ENCODE data around the gene TPD52L1. TPM values are rescaled to one million over a fixed set of nuclear protein-coding genes. Genes with fewer than 3 reads are reported as not detected.

The TPD52L1 gene
- total and polyA plus RNA-seq, 2 experiments from 2014 or later = 22.8 to 24.0 TPM

- peak; percentile 78 for ATAC-seq
- no peak for TF ChIP-seq NANOG (IDR thresholded peaks at IDR 0.05; ENCODE audit: borderline replicate concordance)
- no peak for TF ChIP-seq EZH2 (IDR thresholded peaks at IDR 0.05; ENCODE audit: low read depth, unreplicated experiment)
- TF ChIP-seq ETS1 (IDR thresholded peaks at IDR 0.05) = no peak
- TF ChIP-seq, protein P1, sequence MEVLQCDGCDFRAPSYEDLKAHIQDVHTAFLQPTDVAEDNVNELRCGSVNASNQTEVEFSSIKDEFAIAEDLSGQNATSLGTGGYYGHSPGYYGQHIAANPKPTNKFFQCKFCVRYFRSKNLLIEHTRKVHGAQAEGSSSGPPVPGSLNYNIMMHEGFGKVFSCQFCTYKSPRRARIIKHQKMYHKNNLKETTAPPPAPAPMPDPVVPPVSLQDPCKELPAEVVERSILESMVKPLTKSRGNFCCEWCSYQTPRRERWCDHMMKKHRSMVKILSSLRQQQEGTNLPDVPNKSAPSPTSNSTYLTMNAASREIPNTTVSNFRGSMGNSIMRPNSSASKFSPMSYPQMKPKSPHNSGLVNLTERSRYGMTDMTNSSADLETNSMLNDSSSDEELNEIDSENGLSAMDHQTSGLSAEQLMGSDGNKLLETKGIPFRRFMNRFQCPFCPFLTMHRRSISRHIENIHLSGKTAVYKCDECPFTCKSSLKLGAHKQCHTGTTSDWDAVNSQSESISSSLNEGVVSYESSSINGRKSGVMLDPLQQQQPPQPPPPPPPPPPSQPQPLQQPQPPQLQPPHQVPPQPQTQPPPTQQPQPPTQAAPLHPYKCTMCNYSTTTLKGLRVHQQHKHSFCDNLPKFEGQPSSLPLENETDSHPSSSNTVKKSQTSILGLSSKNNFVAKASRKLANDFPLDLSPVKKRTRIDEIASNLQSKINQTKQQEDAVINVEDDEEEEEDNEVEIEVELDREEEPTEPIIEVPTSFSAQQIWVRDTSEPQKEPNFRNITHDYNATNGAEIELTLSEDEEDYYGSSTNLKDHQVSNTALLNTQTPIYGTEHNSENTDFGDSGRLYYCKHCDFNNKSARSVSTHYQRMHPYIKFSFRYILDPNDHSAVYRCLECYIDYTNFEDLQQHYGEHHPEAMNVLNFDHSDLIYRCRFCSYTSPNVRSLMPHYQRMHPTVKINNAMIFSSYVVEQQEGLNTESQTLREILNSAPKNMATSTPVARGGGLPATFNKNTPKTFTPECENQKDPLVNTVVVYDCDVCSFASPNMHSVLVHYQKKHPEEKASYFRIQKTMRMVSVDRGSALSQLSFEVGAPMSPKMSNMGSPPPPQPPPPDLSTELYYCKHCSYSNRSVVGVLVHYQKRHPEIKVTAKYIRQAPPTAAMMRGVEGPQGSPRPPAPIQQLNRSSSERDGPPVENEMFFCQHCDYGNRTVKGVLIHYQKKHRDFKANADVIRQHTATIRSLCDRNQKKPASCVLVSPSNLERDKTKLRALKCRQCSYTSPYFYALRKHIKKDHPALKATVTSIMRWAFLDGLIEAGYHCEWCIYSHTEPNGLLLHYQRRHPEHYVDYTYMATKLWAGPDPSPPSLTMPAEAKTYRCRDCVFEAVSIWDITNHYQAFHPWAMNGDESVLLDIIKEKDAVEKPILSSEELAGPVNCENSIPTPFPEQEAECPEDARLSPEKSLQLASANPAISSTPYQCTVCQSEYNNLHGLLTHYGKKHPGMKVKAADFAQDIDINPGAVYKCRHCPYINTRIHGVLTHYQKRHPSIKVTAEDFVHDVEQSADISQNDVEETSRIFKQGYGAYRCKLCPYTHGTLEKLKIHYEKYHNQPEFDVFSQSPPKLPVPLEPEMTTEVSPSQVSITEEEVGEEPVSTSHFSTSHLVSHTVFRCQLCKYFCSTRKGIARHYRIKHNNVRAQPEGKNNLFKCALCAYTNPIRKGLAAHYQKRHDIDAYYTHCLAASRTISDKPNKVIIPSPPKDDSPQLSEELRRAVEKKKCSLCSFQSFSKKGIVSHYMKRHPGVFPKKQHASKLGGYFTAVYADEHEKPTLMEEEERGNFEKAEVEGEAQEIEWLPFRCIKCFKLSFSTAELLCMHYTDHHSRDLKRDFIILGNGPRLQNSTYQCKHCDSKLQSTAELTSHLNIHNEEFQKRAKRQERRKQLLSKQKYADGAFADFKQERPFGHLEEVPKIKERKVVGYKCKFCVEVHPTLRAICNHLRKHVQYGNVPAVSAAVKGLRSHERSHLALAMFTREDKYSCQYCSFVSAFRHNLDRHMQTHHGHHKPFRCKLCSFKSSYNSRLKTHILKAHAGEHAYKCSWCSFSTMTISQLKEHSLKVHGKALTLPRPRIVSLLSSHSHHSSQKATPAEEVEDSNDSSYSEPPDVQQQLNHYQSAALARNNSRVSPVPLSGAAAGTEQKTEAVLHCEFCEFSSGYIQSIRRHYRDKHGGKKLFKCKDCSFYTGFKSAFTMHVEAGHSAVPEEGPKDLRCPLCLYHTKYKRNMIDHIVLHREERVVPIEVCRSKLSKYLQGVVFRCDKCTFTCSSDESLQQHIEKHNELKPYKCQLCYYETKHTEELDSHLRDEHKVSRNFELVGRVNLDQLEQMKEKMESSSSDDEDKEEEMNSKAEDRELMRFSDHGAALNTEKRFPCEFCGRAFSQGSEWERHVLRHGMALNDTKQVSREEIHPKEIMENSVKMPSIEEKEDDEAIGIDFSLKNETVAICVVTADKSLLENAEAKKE (CRISPR knock-in tag; IDR thresholded peaks at IDR 0.05) = no peak
- no peak for TF ChIP-seq REST (IDR thresholded peaks at IDR 0.05; ENCODE audit: unreplicated experiment)
- no peak for TF ChIP-seq JUNB (IDR thresholded peaks at IDR 0.05; ENCODE audit: unreplicated experiment)
- no peak for TF ChIP-seq CREB1 (CRISPR knock-in tag; IDR thresholded peaks at IDR 0.05; ENCODE audit: low read depth)
- TF ChIP-seq POLR2AphosphoS5 (IDR thresholded peaks at IDR 0.05; ENCODE audit: low read depth) = no peak
- TF ChIP-seq ZNF114 (CRISPR knock-in tag; IDR thresholded peaks at IDR 0.05) = no peak
- TF ChIP-seq, protein P2, sequence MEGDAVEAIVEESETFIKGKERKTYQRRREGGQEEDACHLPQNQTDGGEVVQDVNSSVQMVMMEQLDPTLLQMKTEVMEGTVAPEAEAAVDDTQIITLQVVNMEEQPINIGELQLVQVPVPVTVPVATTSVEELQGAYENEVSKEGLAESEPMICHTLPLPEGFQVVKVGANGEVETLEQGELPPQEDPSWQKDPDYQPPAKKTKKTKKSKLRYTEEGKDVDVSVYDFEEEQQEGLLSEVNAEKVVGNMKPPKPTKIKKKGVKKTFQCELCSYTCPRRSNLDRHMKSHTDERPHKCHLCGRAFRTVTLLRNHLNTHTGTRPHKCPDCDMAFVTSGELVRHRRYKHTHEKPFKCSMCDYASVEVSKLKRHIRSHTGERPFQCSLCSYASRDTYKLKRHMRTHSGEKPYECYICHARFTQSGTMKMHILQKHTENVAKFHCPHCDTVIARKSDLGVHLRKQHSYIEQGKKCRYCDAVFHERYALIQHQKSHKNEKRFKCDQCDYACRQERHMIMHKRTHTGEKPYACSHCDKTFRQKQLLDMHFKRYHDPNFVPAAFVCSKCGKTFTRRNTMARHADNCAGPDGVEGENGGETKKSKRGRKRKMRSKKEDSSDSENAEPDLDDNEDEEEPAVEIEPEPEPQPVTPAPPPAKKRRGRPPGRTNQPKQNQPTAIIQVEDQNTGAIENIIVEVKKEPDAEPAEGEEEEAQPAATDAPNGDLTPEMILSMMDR (conservative IDR thresholded peaks at IDR 0.05; ENCODE audit: low read depth in 2 of 2) = no peak
- no peak for TF ChIP-seq ZNF331 (CRISPR knock-in tag; IDR thresholded peaks at IDR 0.05; ENCODE audit: low read depth)
- TF ChIP-seq STAT1 (IDR thresholded peaks at IDR 0.05; ENCODE audit: unreplicated experiment) = no peak
- no peak for TF ChIP-seq EZH2phosphoT487 (IDR thresholded peaks at IDR 0.05; ENCODE audit: unreplicated experiment)
- Histone ChIP-seq H3K36me3 (ENCODE audit: insufficient read depth) (peaks cover 24% of the 10 kb centered on the region), H2AFZ (no peak overlapping the region), H3K79me2 (replicated peaks; ENCODE audit: insufficient read depth) (peaks cover 21% of the 10 kb centered on the region; the same call in 1 of the 2 replicates), H3K4me2 (no peak overlapping the region), H3F3A (replicated peaks; ENCODE audit: low read depth) (no peaks in the 10 kb centered on the region), H3K9me2 (ENCODE audit: insufficient read depth) (no peaks in the 10 kb centered on the region), H3K27me3 (ENCODE audit: insufficient read depth) (no peaks in the 10 kb centered on the region), H3K4me1 (ENCODE audit: insufficient read depth) (no peaks in the 10 kb centered on the region), H4K20me1 (replicated peaks; ENCODE audit: insufficient read depth) (0 out of 2 replicates have a peak, but pooled peaks cover 2% of the 10 kb centered on the region), H3K4me3 (no peak overlapping the region), H3K27ac (ENCODE audit: low read depth) (no peak overlapping the region)
- H3K27me3 Mint-ChIP-seq (ENCODE audit: insufficient read depth, low read depth, poor library complexity) = no peaks in the 10 kb centered on the region
- no peak overlapping the region for H3K4me3 Mint-ChIP-seq
- H3K9me3 Mint-ChIP-seq = peaks cover 12% of the 10 kb centered on the region; the same call in 2 of the 3 replicates
- DNase-seq (ENCODE audit: low spot score) = peak; percentile 30
- H3K4me1 Mint-ChIP-seq = peaks cover 2% of the 10 kb centered on the region; the same call in 1 of the 3 replicates
- peaks cover 86% of the 10 kb centered on the region for H3K36me3 Mint-ChIP-seq (ENCODE audit: low read depth)
- H3K27ac Mint-ChIP-seq = no peak overlapping the region
Measured at GRCh38 chr6:125287718-125288117, 134.1 kb downstream of the TPD52L1 start.

All from GM23338 (cell line).